Erythroblast (primary cell): Measurements from ENCODE around the gene C1orf216.

Source experiments
- GATA1 ChIP-seq: IDR thresholded peaks from 2 replicates; pipeline ENCODE4 v1.6.1; 2011; ENCODE audit warnings: low read depth, mild to moderate bottlenecking, control low read depth, low read length, moderate library complexity
- POLR2A ChIP-seq: IDR thresholded peaks from 2 replicates; pipeline ENCODE4 v1.6.1; 2011; ENCODE audit warnings: mild to moderate bottlenecking, low read length

DNA sequence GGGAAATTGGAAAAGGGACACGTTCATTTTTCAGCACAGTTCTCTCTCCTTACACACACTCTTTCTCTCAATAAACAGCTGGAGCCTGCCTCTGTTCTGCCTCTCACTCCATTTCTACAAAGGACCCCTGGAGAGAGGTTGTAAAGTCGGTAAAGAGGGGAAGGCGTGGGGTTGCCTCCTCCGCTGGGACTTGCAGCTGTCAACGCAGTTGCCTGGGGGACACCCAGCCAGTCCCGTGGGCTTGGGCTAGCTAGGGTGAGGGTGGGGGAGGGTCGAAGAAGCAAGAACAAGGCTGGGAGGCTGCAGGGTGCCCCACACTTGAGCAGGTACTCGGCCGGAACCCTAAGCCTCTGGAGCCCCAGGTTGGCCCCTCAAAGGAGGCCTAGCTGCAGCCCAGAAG lies 27.6 kb downstream of the C1orf216 start:
- no peak for TF ChIP-seq POLR2A
- TF ChIP-seq GATA1 = no peak
